ENCODE data around the gene ATAT1. TPM values are rescaled to one million over a fixed set of nuclear protein-coding genes. Genes with fewer than 3 reads are reported as not detected.

Gene ATAT1
- total and polyA plus RNA-seq, 10 of the 15 experiments (the other 5 are each of a cell fraction or from before 2014, with no cell fraction given): 1.1 to 14.2 (median 6.9) TPM

DNA sequence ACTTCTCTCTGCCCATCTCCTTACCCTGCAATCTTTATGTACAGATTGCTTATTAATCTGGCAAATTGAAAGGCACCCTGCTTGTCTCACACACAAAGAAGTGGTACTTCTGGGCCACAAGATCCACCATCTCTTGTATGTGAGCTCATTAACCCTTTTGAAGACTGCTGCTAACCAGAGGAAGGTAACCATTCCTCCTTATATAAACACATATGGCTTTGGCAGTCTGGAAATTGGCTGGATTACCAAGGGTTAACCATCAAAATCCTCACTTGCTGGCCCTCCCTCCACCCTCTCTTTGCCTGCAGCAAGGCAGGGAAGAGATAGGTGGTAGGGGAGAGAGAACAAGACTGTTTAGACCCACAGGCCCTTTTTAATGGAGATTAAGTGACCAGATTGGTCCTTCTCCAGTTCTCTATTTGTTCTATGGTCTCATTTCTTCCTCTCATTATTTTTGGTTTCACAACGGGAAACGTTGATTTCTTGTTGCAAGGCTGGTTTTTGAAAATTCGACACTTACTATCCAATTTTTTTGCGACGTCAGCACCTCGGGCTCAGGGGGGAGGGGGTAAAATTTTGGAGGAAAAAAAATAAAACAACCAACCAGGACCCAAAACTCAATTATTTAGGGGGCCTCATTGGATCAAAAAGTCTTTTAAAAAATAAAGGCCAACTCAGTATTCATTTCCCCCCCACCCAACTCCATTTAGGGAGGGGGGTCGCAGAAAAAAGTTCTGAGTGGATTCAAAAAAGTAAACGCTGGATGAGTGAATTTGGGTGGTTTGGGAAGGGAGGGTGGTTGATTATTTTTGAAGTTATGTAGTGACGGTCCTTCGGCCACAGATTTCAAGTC is 10.5 kb upstream of the ATAT1 start (continued):
- TF ChIP-seq, protein P1, sequence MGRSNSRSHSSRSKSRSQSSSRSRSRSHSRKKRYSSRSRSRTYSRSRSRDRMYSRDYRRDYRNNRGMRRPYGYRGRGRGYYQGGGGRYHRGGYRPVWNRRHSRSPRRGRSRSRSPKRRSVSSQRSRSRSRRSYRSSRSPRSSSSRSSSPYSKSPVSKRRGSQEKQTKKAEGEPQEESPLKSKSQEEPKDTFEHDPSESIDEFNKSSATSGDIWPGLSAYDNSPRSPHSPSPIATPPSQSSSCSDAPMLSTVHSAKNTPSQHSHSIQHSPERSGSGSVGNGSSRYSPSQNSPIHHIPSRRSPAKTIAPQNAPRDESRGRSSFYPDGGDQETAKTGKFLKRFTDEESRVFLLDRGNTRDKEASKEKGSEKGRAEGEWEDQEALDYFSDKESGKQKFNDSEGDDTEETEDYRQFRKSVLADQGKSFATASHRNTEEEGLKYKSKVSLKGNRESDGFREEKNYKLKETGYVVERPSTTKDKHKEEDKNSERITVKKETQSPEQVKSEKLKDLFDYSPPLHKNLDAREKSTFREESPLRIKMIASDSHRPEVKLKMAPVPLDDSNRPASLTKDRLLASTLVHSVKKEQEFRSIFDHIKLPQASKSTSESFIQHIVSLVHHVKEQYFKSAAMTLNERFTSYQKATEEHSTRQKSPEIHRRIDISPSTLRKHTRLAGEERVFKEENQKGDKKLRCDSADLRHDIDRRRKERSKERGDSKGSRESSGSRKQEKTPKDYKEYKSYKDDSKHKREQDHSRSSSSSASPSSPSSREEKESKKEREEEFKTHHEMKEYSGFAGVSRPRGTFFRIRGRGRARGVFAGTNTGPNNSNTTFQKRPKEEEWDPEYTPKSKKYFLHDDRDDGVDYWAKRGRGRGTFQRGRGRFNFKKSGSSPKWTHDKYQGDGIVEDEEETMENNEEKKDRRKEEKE (IDR thresholded peaks at IDR 0.05): no peak
- no peak for TF ChIP-seq SUPT20H (IDR thresholded peaks at IDR 0.05; ENCODE audit: borderline replicate concordance, control insufficient read depth, low read depth, low read length)
- TF ChIP-seq CHD4 (IDR thresholded peaks at IDR 0.05): no peak
- no peak for TF ChIP-seq HDAC2 (IDR thresholded peaks at IDR 0.05)
- TF ChIP-seq IKZF2 (IDR thresholded peaks at IDR 0.05): no peak
- TF ChIP-seq JUNB (IDR thresholded peaks at IDR 0.05): no peak
- TF ChIP-seq RBBP5 (conservative IDR thresholded peaks at IDR 0.05): no peak
- TF ChIP-seq, protein P2, sequence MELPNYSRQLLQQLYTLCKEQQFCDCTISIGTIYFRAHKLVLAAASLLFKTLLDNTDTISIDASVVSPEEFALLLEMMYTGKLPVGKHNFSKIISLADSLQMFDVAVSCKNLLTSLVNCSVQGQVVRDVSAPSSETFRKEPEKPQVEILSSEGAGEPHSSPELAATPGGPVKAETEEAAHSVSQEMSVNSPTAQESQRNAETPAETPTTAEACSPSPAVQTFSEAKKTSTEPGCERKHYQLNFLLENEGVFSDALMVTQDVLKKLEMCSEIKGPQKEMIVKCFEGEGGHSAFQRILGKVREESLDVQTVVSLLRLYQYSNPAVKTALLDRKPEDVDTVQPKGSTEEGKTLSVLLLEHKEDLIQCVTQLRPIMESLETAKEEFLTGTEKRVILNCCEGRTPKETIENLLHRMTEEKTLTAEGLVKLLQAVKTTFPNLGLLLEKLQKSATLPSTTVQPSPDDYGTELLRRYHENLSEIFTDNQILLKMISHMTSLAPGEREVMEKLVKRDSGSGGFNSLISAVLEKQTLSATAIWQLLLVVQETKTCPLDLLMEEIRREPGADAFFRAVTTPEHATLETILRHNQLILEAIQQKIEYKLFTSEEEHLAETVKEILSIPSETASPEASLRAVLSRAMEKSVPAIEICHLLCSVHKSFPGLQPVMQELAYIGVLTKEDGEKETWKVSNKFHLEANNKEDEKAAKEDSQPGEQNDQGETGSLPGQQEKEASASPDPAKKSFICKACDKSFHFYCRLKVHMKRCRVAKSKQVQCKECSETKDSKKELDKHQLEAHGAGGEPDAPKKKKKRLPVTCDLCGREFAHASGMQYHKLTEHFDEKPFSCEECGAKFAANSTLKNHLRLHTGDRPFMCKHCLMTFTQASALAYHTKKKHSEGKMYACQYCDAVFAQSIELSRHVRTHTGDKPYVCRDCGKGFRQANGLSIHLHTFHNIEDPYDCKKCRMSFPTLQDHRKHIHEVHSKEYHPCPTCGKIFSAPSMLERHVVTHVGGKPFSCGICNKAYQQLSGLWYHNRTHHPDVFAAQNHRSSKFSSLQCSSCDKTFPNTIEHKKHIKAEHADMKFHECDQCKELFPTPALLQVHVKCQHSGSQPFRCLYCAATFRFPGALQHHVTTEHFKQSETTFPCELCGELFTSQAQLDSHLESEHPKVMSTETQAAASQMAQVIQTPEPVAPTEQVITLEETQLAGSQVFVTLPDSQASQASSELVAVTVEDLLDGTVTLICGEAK (IDR thresholded peaks at IDR 0.05; ENCODE audit: borderline replicate concordance): no peak
- no peak for TF ChIP-seq NFYA (IDR thresholded peaks at IDR 0.05; ENCODE audit: borderline replicate concordance, low read depth, low read length)
- TF ChIP-seq, protein P3, sequence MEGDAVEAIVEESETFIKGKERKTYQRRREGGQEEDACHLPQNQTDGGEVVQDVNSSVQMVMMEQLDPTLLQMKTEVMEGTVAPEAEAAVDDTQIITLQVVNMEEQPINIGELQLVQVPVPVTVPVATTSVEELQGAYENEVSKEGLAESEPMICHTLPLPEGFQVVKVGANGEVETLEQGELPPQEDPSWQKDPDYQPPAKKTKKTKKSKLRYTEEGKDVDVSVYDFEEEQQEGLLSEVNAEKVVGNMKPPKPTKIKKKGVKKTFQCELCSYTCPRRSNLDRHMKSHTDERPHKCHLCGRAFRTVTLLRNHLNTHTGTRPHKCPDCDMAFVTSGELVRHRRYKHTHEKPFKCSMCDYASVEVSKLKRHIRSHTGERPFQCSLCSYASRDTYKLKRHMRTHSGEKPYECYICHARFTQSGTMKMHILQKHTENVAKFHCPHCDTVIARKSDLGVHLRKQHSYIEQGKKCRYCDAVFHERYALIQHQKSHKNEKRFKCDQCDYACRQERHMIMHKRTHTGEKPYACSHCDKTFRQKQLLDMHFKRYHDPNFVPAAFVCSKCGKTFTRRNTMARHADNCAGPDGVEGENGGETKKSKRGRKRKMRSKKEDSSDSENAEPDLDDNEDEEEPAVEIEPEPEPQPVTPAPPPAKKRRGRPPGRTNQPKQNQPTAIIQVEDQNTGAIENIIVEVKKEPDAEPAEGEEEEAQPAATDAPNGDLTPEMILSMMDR (IDR thresholded peaks at IDR 0.05 in 2 of 3, conservative IDR thresholded peaks at IDR 0.05 in 1 of 3; ENCODE audit: control insufficient read depth in 2 of 3, extremely low read depth in 1 of 3, insufficient read depth in 1 of 3, low read depth in 3 of 3, low read length in 3 of 3): no peak
- TF ChIP-seq RCOR1 (conservative IDR thresholded peaks at IDR 0.05; ENCODE audit: low read depth, low read length): no peak
- no peak for TF ChIP-seq SMC3 (IDR thresholded peaks at IDR 0.05; ENCODE audit: borderline replicate concordance, low read length)
- TF ChIP-seq STAT3 (IDR thresholded peaks at IDR 0.05; ENCODE audit: low read depth, low read length): no peak
- no peak for TF ChIP-seq HCFC1 (IDR thresholded peaks at IDR 0.05; ENCODE audit: low read length)
- TF ChIP-seq IRF5 (IDR thresholded peaks at IDR 0.05; ENCODE audit: borderline replicate concordance): no peak
- no peak for TF ChIP-seq RFX5 (IDR thresholded peaks at IDR 0.05; ENCODE audit: low read depth, low read length)
- peak; percentile 46 for TF ChIP-seq FOXM1 (IDR thresholded peaks at IDR 0.05; ENCODE audit: low read depth, low read length)
- peak; percentile 72 for TF ChIP-seq SMAD1 (IDR thresholded peaks at IDR 0.05; ENCODE audit: low read depth, partially characterized antibody)
- no peak for TF ChIP-seq SMARCA5 (IDR thresholded peaks at IDR 0.05)
- no peak for TF ChIP-seq JUND (IDR thresholded peaks at IDR 0.05; ENCODE audit: low read depth, low read length)
- TF ChIP-seq MEF2A (IDR thresholded peaks at IDR 0.05; ENCODE audit: insufficient read depth, low read depth, low read length): no peak

Measured in GM12878 (cell line).